ENCODE results near the gene POLR2C.
A peak's percentile ranks its signal among the peaks of the same experiment; 100 is the strongest.

The POLR2C gene

DNA sequence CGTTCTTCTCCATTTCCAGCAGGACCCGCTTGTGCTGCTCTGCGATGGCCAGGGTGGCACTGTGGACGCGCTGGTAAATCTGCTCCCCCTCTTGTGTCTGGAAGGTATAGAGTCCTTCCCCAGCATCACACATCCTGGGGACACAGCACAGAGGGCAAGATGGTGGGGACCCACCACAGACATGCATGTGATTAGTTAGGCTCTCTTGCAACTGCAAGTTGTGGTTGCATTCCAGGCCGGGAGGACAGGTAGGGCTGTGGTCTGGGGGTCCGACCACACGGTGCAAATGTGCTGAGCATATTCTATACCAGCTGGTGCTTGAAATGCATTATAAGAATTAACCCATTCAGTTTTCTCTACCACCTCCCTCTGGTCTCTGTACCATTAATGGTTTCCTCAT, 11.4 kb downstream of the POLR2C start:
- Histone ChIP-seq H3K27ac (no peak overlapping the region), H3K27me3 (peaks cover 21% of the 10 kb centered on the region), H3K9me3 (no peaks in the 10 kb centered on the region), H3K4me1 (ENCODE audit: control insufficient read depth in 1 of 2, insufficient read depth in 1 of 2, low read depth in 1 of 2, low read length in 1 of 2) (peaks cover 59 to 75% of the 10 kb centered on the region in 2 experiments), H3K4me3 (ENCODE audit: low read depth in 1 of 2, low read length in 1 of 2) (no peak overlapping the region), H3K36me3 (peaks cover 30% of the 10 kb centered on the region)
- TF ChIP-seq, protein P1, sequence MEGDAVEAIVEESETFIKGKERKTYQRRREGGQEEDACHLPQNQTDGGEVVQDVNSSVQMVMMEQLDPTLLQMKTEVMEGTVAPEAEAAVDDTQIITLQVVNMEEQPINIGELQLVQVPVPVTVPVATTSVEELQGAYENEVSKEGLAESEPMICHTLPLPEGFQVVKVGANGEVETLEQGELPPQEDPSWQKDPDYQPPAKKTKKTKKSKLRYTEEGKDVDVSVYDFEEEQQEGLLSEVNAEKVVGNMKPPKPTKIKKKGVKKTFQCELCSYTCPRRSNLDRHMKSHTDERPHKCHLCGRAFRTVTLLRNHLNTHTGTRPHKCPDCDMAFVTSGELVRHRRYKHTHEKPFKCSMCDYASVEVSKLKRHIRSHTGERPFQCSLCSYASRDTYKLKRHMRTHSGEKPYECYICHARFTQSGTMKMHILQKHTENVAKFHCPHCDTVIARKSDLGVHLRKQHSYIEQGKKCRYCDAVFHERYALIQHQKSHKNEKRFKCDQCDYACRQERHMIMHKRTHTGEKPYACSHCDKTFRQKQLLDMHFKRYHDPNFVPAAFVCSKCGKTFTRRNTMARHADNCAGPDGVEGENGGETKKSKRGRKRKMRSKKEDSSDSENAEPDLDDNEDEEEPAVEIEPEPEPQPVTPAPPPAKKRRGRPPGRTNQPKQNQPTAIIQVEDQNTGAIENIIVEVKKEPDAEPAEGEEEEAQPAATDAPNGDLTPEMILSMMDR (IDR thresholded peaks at IDR 0.05), result no peak

DNA sequence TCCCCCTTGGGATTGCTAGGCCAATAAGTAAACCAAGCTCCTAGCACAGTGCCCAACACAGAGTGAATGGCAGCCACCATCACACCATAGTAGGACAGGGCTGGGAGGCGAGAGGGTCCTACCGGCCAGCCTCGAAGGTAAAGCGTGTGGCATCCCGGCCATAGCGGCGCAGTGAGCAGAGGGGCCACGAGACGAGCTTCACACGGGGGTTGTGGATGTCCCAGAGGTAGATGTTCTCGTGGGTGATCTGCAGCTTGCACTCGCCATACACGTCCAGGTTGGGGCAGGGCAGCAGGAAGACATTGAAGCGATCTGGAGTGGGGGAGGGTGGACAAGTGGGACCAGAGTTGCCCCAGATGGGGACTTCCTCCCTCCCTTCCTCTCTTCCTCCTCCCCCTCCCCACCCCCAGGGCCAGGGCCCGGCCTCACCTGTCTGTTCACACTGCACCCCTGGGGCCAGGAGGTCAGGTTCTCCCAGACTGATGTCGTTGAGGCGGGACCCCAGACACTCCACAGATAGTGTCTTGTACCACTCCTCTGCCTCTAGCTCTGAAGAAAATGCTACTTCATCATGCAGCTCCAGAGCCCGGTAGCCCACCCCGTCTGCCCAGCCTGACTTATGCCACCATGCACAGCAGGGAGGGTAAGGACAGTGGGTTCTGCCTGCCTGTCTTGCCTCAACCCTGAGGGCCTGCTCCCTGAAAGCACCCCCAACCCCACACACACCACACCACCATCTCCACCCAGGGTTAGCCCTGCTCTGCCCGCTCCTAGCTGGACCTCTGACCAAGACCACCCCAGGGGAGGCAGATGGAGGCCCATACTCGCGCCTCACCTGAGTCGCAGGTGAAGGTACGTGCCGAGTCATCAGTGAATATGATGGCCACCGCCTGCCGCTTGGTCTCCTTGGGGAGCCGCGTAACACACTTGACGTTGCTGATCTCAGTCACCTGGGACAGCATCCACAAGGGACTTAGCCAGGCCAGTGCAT, 12.5 kb downstream of the POLR2C start:
- peaks cover 31% of the 10 kb centered on the region for H3K27me3 ChIP-seq
- peaks cover 19% of the 10 kb centered on the region for H3K36me3 ChIP-seq
- peak overlapping the region in 1 of 2 experiments; percentile 39 for H3K4me3 ChIP-seq (ENCODE audit: low read depth in 1 of 2, low read length in 1 of 2)
- H3K4me1 ChIP-seq (ENCODE audit: control insufficient read depth in 1 of 2, insufficient read depth in 1 of 2, low read depth in 1 of 2, low read length in 1 of 2), result peaks cover 62 to 75% of the 10 kb centered on the region in 2 experiments
- TF ChIP-seq, protein P1 (IDR thresholded peaks at IDR 0.05), result no peak
- H3K9me3 ChIP-seq, result no peaks in the 10 kb centered on the region
- H3K27ac ChIP-seq, result no peak overlapping the region

DNA sequence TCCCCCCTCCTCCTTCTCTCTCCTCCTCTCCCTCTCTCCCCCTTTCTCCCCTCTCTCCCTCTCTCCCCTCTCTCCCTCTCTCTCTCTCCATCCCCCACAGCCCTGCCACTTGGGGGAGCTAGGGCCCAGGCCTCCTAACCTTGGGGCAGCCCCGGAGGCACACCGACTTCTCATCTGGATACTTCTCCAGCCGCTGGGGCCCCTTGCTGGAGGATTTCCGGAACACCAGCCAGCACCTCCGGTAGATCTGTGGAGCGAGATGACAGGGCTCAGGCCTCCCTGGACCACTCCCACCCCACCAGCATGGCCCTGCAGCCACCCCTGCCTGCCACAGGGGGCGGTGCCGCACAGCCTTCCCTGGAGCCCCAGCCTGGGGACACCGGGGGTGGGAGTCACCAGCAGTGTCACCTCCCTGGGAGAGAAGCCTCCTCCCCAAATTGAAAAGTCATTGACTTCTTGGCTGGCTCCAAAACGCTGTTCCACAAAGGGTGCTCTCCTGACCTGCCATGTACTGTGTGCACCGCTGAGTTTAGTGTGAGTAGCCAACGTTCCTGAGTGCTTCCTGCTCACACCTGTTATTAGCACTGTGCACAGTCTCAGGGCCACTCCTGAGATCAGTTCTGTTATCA, 13.3 kb downstream of the POLR2C start:
- peaks cover 37% of the 10 kb centered on the region for H3K27me3 ChIP-seq
- H3K27ac ChIP-seq, result no peak overlapping the region
- H3K36me3 ChIP-seq, result peaks cover 15% of the 10 kb centered on the region
- no peaks in the 10 kb centered on the region for H3K9me3 ChIP-seq
- H3K4me1 ChIP-seq (ENCODE audit: control insufficient read depth in 1 of 2, insufficient read depth in 1 of 2, low read depth in 1 of 2, low read length in 1 of 2), result peaks cover 54 to 66% of the 10 kb centered on the region in 2 experiments
- TF ChIP-seq, protein P1 (IDR thresholded peaks at IDR 0.05), result peak; percentile 78
- peak overlapping the region; percentile 34 to 39 for H3K4me3 ChIP-seq (ENCODE audit: low read depth in 1 of 2, low read length in 1 of 2)

DNA sequence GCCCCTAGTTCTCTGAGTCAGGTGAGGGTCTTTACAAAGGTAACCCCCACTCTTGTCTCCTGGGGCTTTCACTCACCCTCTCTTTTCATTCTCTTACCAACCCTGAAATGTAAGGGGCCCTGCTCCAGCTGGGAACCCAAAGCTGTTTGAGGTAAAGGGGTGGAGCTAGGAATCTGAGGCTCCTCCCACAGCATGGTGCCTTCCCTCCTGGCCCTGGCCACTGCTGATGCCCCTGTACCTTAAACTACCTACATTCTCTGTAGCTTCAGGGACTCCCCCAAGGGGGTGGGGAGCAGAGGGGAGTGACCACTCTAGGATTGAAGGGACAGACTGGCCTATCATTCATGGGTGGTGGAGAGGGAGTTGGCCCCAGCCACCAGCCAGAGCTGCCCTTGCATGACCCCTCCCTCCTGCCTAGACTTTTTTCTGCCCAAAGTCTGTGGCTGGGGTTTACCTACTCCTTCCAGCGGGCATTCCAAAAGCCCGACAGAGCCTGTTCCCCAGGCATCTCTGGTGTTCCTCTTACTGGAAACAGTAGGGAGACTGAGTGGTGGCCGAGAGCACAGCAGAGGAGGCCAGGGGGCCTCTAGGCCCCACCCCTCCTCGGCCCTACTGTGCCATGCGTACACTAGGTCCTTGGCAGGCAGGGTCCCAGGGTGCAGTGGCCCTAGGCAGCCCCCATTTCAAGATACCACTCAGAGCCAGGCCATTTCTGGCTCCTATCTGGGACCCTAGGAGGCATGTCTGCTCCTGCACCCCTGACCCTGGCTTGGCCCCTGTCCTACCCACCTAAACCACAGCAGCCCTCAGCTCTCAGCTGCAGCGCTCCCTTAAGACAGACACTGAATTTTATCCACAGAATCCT, 14.3 kb downstream of the POLR2C start:
- no peak overlapping the region for H3K27ac ChIP-seq
- H3K27me3 ChIP-seq, result peaks cover 37% of the 10 kb centered on the region
- H3K4me3 ChIP-seq (ENCODE audit: low read depth in 1 of 2, low read length in 1 of 2), result no peak overlapping the region
- no peaks in the 10 kb centered on the region for H3K9me3 ChIP-seq
- H3K4me1 ChIP-seq (ENCODE audit: control insufficient read depth in 1 of 2, insufficient read depth in 1 of 2, low read depth in 1 of 2, low read length in 1 of 2), result peaks cover 44 to 58% of the 10 kb centered on the region in 2 experiments
- TF ChIP-seq, protein P1 (IDR thresholded peaks at IDR 0.05), result no peak
- peaks cover 10% of the 10 kb centered on the region for H3K36me3 ChIP-seq

DNA sequence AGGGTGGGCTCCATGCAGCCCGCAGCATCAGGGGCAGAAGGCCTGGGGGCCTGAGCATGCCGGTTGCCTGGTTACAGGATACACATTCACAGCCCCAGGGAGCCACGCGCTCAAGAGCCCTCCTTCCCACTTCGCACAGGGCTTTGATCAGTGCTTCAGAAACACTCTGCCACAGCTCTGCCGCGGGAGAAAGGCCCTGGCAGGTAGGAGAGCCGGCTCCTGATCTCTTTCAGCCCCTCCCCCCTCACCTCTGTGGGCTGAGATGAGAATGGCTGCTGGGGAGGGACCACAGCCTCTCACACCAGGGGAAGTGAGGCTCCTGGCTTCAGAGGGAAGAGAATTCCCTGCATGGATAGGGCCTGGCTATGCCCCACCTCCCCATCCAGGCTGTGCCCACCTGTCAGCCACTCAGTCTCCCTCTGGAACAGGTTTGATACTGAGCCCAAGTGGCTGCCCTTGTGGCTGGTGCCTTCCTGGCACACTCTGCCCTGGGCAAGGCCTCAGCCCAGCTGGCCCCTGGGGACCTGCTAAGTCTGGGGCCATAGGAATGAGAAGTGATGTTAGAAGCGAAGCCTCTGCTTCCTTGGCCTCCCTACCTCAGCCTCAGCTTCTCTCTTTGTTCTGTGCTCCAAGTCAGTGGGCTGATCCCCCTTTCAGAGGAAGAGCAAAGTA, 15.2 kb downstream of the POLR2C start:
- no peak overlapping the region for H3K4me3 ChIP-seq (ENCODE audit: low read depth in 1 of 2, low read length in 1 of 2)
- H3K9me3 ChIP-seq, result no peaks in the 10 kb centered on the region
- TF ChIP-seq, protein P1 (IDR thresholded peaks at IDR 0.05), result no peak
- peaks cover 3% of the 10 kb centered on the region for H3K36me3 ChIP-seq
- peaks cover 37% of the 10 kb centered on the region for H3K27me3 ChIP-seq
- H3K4me1 ChIP-seq (ENCODE audit: control insufficient read depth in 1 of 2, insufficient read depth in 1 of 2, low read depth in 1 of 2, low read length in 1 of 2), result peaks cover 35 to 49% of the 10 kb centered on the region in 2 experiments
- no peak overlapping the region for H3K27ac ChIP-seq
